Myocyte (in vitro differentiated cells): ENCODE measurements around the gene TMEM86B. TPM values are rescaled to one million over a fixed set of nuclear protein-coding genes. Genes with fewer than 3 reads are reported as not detected.
A peak's percentile ranks its signal among the peaks of the same experiment; 100 is the strongest.

Experiments
- DNase-seq: peaks from one replicate; pipeline ENCODE4 v3.0.0-alpha.2; 2012; ENCODE audit warnings: low read depth
- polyA plus RNA-seq: library from polyadenylated mRNA; unstranded; fragments of >200 nt; gene quantifications from one replicate; pipeline ENCODE4 v1.2.1, GENCODE V29; 2012; ENCODE audit warnings: missing spikeins
- total RNA-seq: library from RNA; depleted of rRNA; stranded (reverse); fragments of >200 nt; gene quantifications from 2 replicates; pipeline ENCODE4 v1.2.3, GENCODE V29; 2014

The TMEM86B gene
- total RNA-seq, result 0.73 and 0.83 TPM in 2 replicates
- polyA plus RNA-seq, result 1.4 TPM

- no peak for DNase-seq
Observed at GRCh38 chr19:55228403-55229031, at the start of gene TMEM86B. Gene TMEM86B, minus strand, starts transcription at chr19:55228763. Its CDS starts 22 bp downstream, at chr19:55228741.

GRCh38 chr19:55277494-55277893, 48.9 kb upstream of the TMEM86B start:
- no peak for DNase-seq

DNA sequence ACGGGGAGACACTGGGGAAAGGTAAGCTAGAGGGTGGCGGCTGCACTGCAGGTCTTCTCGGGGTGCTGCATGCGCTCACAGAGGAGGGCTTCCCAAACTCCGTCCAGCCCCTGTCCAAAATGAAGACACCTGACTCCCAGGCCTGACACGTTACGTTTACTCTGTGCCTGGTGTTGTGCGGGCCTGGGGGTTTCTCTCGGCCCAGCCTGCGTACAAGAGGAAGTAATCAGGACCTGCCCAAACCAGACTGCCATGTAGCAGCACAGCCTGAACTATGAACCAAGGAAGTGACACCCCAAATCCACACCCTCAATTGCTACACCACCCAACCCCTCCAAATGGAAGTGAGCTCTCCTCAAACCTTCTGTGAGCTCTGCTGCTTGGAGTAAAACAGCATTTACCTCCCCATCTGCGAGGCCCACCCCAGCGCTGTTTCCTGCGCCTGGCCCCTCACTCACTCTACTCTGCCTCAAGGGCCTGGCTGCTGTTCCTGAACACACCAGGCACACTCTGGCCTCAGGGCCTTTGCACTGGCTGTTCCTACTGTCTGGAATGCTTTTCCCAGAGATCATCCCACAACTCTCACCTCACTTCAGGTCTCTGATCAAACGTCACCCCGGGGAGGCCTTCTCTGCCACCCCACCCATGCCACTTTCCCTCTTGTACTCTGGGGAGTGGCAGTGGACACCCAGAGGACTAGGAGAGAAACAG, 48.3 kb upstream of the TMEM86B start:
- no peak for DNase-seq

- no peak for DNase-seq
Observed at GRCh38 chr19:55275851-55276719, 47.5 kb upstream of the TMEM86B start.

GRCh38 chr19:55273978-55274707, 45.6 kb upstream of the TMEM86B start:
- no peak for DNase-seq

- DNase-seq, result no peak
Observed at GRCh38 chr19:55272142-55272541, 43.6 kb upstream of the TMEM86B start.

GRCh38 chr19:55270172-55270942, 41.8 kb upstream of the TMEM86B start:
- DNase-seq, result no peak

GRCh38 chr19:55269299-55269698, 40.7 kb upstream of the TMEM86B start:
- DNase-seq, result no peak

DNA sequence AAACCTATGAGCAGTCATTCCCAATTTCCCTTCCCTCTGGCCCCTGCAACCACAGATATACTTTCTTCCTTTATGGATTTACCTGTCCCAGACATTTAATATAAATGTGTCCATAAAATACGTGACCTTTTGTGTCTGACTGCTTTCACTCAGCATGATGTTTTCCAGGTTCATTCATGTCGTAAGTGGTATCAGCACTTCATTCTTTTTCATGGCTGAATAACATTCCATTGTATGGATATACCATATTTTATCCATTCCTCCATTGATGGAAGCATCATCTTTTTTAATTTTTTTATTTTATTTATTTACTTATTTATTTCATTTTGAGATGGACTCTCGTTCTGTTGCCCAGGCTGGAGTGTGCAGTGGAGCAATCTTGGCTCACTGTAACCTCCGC, 38.3 kb upstream of the TMEM86B start:
- no peak for DNase-seq

DNA sequence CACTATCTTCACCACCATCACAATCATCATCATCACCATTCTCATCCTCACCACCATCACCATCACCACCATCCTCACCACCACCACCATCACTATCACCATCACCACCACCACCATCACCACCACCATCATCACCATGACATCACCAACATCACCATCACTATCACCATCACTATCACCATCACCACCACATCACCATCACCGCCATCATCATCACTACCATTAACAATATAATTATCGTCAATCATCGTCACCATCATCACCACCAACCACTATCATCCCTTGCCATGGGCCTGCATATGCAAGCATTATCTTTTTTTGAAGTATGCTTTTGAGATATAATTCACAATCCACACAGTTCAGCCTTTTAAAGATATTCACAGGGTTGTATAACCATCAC, 37.8 kb upstream of the TMEM86B start:
- no peak for DNase-seq

DNA sequence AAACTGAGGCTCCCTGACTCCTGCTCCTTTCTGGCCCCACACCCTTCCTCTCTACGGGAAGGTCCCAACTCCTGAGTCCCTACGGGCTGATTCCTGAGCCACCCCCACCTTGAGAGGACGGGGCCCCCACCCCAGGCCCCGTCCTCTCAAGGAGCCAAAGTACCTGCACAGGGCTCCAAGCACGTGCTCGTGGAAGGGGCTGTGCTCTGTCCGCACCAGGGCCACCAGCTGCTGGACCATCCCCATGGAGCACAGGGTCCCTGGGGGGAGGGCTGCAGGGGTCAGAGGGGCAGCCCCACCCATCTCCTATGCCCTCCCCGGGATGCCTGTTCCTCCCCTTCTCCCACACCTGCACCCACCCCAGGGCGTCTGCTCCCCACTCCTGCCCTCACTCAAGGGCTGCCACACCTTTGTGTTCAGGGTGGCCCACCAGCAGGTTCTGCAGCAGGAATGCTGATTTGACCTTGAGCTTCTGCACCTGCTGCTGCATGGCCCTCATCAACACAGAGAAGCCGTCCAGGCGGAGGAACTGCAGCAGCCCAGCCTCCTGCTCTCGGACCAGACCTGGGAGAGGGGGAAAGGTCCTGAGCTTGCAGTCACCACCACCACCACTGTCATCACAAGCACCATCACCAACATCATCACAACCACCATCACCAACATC, 37.3 kb upstream of the TMEM86B start:
- no peak for DNase-seq

DNA sequence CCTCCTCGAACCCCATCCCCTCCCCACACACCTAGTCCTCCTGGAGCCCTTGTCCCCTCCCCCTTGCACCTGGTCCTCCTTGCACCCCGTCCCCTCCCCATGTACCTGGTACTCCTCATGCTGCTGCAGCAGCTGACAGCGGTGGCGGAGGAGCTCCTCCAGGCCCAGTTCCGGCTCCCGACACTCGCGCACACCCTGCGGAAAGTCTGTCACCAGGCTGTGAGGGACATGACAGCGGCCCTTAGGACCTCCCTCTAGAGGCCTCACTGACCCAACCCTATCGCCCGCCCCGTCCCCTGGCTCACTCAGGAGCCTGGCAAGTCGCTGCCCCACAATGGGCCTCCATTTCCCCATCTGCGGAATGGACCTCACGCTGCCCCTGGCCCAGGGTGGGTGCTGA, 36.6 kb upstream of the TMEM86B start:
- DNase-seq, result no peak

GRCh38 chr19:55264531-55264930, 36.0 kb upstream of the TMEM86B start:
- DNase-seq, result no peak

DNA sequence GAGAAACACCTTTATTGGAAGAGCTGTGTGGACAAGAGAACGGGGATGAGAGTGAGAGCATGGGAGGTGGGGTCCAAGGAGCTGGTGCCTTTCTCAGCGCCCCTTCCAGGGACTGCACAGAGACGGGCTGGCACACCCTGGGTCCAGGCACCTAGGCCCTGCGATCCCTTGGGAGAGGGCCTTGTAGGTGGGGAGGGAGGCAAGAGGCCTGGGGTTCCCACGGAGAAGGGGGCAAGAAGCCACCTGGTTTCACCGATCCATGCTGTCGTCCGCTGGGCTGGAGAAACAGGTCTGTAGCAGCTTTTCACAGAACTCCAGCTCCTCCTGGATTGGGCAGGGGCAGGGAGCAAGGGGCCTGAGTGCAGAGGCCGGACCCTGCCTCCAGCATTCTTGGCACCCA, 33.8 kb upstream of the TMEM86B start:
- no peak for DNase-seq

- no peak for DNase-seq
Observed at GRCh38 chr19:55261671-55262126, 33.1 kb upstream of the TMEM86B start.

DNA sequence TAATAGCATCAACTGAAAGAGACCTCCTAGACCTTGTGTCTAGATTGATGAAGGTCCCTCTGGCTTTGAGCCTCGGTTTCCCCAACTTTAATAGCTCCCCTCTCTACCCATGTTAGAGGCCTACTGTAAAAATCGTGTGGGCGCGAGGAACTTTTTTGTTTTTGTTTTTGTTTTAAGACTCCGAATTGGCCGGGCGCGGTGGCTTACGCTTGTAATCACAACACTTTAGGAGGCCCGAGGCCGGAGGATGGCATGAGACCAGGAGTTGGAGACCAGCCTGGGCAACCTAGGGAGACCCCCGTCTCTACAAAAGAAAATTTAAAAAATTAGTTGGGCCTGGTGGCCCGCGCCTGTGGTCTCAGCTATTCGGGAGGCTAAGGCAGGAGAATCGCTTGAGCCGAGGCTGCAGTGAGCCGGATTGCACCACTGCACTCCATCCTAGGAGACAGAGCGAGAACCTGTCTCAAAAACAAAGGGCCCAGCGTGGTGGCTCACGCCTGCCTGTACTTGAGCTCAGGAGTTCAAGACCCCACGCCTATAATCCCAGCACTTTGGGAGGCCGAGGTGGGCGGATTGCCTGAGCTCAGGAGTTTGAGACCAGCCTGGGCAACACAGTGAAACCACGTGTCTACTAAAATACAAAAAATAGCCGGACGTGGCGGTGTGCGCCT, 31.1 kb upstream of the TMEM86B start:
- no peak for DNase-seq

DNA sequence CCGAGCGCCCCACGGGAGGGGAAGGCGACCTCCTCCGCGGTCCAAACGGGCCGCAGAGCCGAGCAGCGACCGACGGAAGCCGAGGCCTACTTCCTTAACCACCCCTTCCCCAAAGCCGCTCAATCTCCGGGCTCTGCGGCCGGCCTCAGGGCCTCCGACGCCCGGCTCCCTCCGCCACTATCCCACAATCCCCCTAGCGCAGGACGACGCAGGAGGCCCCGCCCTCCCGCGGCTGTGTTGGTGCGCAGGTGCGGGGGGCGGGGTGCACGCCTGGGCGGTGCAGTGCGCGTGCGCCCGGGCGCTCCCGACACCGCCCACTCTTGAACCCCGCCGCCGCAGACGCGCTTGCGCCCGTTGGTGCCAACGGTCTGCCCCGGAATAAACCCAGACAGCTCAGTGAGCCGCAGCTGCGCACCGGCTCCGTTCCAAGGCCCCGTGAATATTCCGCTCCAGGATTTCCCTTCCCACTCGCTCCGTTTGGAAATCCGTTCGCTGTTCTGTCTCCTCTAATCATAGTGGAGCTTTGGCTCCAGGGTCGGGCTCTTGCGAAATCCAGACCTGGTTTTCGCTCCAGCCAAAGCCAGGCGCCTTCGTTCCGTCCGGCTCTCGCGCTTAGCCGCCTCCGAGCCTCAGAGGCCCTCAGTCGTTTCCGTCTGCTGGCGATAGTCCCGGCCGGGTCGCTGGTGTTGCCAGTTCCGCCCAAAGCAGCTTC, 30.4 kb upstream of the TMEM86B start, which contains the start of gene PPP6R1:
PPP6R1 (minus strand) TSS at position 190 of the 712 bp plus-strand sequence. CDS start 11,914 bp downstream, outside the sequence.
- peak; percentile 100 for DNase-seq

DNA sequence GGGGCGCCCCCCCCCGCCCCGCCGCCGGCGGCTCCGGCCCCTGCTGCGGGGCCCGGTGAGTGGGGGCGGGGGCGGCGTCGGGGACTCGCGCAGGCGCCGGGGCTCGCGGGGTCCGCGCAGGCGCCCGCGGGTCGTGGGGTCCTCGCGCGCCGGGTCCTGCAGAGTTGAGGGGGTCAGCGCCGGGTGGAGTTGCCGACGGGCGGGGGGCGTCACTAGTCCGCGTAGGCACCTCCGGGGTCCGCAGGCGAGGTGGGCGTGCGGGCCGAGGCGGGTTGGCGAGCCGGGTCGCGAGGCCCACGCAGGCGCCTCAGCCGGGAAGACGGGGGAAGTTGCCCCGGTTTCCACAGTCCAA, 29.9 kb upstream of the TMEM86B start:
- DNase-seq, result no peak
